SH-SY5Y (cell line): ENCODE data around the gene ACOX3.

Source experiments
- GATA2 ChIP-seq: IDR thresholded peaks from 2 replicates; pipeline ENCODE4 v1.6.1; 2011; ENCODE audit warnings: mild to moderate bottlenecking, low read depth, low read length
- GATA3 ChIP-seq: IDR thresholded peaks from 2 replicates; pipeline ENCODE4 v1.6.1; 2011; ENCODE audit warnings: low read depth, mild to moderate bottlenecking, low read length, moderate library complexity

DNA sequence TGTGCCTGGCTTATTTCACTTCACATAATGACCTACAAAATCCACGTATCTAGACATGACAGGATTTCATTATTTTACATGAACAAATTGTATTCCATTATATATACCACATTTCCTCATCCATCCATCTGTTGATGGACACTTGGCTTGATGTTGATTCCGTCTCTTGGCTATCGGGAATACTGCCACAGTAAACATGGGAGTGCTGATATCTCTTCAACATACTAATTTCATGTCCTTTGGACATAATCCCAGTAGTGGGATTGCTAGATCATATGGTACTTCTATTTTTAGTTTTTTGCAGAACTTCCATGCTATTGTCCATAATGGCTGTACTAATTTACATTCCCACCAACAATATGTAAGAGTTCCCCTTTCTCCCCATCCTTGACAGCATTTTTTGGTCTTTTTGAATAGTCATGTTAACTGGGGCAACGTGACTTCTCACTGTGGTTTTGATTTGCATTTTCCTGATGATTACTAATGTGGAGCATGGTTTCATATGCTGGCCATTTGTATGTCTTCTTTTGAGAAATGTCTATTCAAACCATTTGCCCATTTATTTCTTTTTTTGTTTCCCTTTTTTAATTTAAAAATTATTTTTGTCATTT lies 102.1 kb downstream of the ACOX3 start:
- TF ChIP-seq GATA2 (no peak), GATA3 (no peak)
